Breast epithelium (tissue), 3 donors: ENCODE data around the gene ANKRD6.

Source experiments
- CTCF ChIP-seq, 3 donors: fragments of 450-650 bp; IDR thresholded peaks; one replicate each; pipeline ENCODE4 v1.5.1; 2016 to 2017; ENCODE audit warnings: antibody characterized with exemption in 3 of 3, mild to moderate bottlenecking in 3 of 3, moderate library complexity in 3 of 3
- POLR2A ChIP-seq: fragments of 450-650 bp; IDR thresholded peaks from one replicate; pipeline ENCODE4 v1.6.1; 2016; ENCODE audit warnings: antibody characterized with exemption, mild to moderate bottlenecking, moderate library complexity

DNA sequence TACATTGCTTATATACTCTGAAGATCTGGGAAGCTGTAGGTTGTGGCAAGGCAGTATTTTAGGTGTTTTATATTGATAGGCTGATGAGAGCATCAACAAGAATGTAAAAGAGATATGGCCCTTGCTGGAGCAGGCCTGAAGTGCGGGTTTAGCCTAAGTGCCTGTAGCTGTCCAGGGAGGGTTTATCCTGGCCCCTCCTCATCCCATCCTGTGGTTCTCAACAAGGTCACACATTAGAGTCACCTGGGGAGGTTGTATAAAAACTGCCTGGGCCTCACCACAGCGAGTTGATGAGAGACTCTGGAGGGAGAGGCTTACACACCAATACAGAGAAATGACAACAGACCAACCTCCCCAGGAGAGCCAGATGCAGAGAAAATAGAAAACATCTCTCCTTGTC is 157.2 kb downstream of the ANKRD6 start:
- TF ChIP-seq POLR2A (no peak), CTCF (IDR thresholded peaks at IDR 0.05) (no peak)
